WTC11 (cell line): Measurements from ENCODE around the gene LPP. TPM values are rescaled to one million over a fixed set of nuclear protein-coding genes. Genes with fewer than 3 reads are reported as not detected.

Experiments used
- ATAC-seq: fragments of 200-7000 bp; cut with Tn5 transposase; 2 replicates; pipeline ENCODE4 v1.10.0; 2021; ENCODE audit warnings: mild to moderate bottlenecking, moderate library complexity
- CTCF ChIA-PET: fragments of 300-600 bp; sonication (Branson Sonifier 250); formaldehyde crosslinking; loops from one replicate; lab custom pipeline; 2021; ENCODE audit warnings: antibody characterized with exemption; lab: Charles Lee
- POLR2A ChIA-PET: fragments of 350-600 bp; sonication (Branson Sonifier 250); formaldehyde crosslinking; loops from one replicate; lab custom pipeline; 2021; ENCODE audit warnings: antibody characterized with exemption; lab: Charles Lee
- DNase-seq: peaks from one replicate; pipeline ENCODE4 v3.0.0; 2021; ENCODE audit warnings: low spot score
- H3K27ac Mint-ChIP-seq: 2 replicates; pipeline ENCODE4 v1.8.0; 2021; ENCODE audit warnings: mixed read lengths
- H3K27me3 Mint-ChIP-seq: 2 replicates; pipeline ENCODE4 v1.8.0; 2021; ENCODE audit warnings: low read depth, mild to moderate bottlenecking, moderate library complexity, mixed read lengths
- H3K36me3 Mint-ChIP-seq: 2 replicates; pipeline ENCODE4 v1.8.0; 2021; ENCODE audit warnings: mixed read lengths
- H3K4me1 Mint-ChIP-seq: 2 replicates; pipeline ENCODE4 v1.8.0; 2022; ENCODE audit warnings: mixed read lengths
- H3K4me3 Mint-ChIP-seq: 2 replicates; pipeline ENCODE4 v1.8.0; 2021; ENCODE audit warnings: mild to moderate bottlenecking, moderate library complexity, mixed read lengths
- H3K9me3 Mint-ChIP-seq: 2 replicates; pipeline ENCODE4 v1.8.0; 2021; ENCODE audit warnings: mixed read lengths
- AR ChIP-seq: fragments of 250-450 bp; sonication (Bioruptor Pico); IDR thresholded peaks from 2 replicates; pipeline ENCODE4 v1.9.0; 2021; ENCODE audit warnings: mild to moderate bottlenecking
- ARID4B ChIP-seq: sonication (generic); formaldehyde crosslinking; IDR thresholded peaks from 2 replicates; pipeline ENCODE4 v1.8.0; 2023; ENCODE audit warnings: missing genetic modification reagents, mild to moderate bottlenecking, borderline replicate concordance
- E2F4 ChIP-seq: sonication (generic); formaldehyde crosslinking; IDR thresholded peaks from 2 replicates; pipeline ENCODE4 v1.8.1; 2022; ENCODE audit warnings: low read depth, mild to moderate bottlenecking, moderate library complexity, missing genetic modification reagents, borderline replicate concordance
- EMX1 ChIP-seq: fragments of 250-450 bp; sonication (Bioruptor Pico); IDR thresholded peaks from 2 replicates; pipeline ENCODE4 v1.8.0; 2021; ENCODE audit warnings: mild to moderate bottlenecking
- ETV6 ChIP-seq: sonication (generic); formaldehyde crosslinking; IDR thresholded peaks from 2 replicates; pipeline ENCODE4 v1.8.1; 2022; ENCODE audit warnings: mild to moderate bottlenecking, missing genetic modification reagents
- FOXJ3 ChIP-seq: sonication (generic); formaldehyde crosslinking; IDR thresholded peaks from 2 replicates; pipeline ENCODE4 v1.9.0; 2021; ENCODE audit warnings: missing genetic modification reagents, mild to moderate bottlenecking, borderline replicate concordance
- IRF1 ChIP-seq: sonication (generic); formaldehyde crosslinking; IDR thresholded peaks from 2 replicates; pipeline ENCODE4 v1.8.0; 2023; ENCODE audit warnings: missing genetic modification reagents
- IRF2 ChIP-seq: sonication (generic); formaldehyde crosslinking; IDR thresholded peaks from 2 replicates; pipeline ENCODE4 v1.8.0; 2022; ENCODE audit warnings: low read depth, missing genetic modification reagents, borderline replicate concordance
- KAT7 ChIP-seq: sonication (generic); formaldehyde crosslinking; IDR thresholded peaks from 2 replicates; pipeline ENCODE4 v1.8.1; 2023; ENCODE audit warnings: missing genetic modification reagents, mild to moderate bottlenecking, borderline replicate concordance
- NFYB ChIP-seq: sonication (generic); formaldehyde crosslinking; conservative IDR thresholded peaks from 2 replicates; pipeline ENCODE4 v1.8.0; 2022; ENCODE audit warnings: low read depth, missing genetic modification reagents
- NR3C1 ChIP-seq: sonication (generic); formaldehyde crosslinking; conservative IDR thresholded peaks from 2 replicates; pipeline ENCODE4 v1.8.1; 2023; ENCODE audit warnings: low read depth, mild to moderate bottlenecking, missing genetic modification reagents
- OVOL2 ChIP-seq: fragments of 250-450 bp; sonication (Bioruptor Pico); IDR thresholded peaks from 2 replicates; pipeline ENCODE4 v1.9.0; 2021; ENCODE audit warnings: mild to moderate bottlenecking, borderline replicate concordance
- SMAD4 ChIP-seq: sonication (generic); formaldehyde crosslinking; IDR thresholded peaks from 2 replicates; pipeline ENCODE4 v1.8.0; 2022; ENCODE audit warnings: mild to moderate bottlenecking, missing genetic modification reagents
- SOX15 ChIP-seq: fragments of 250-450 bp; sonication (Bioruptor Pico); IDR thresholded peaks from 2 replicates; pipeline ENCODE4 v1.9.0; 2021; ENCODE audit warnings: mild to moderate bottlenecking
- TEAD1 ChIP-seq: sonication (generic); formaldehyde crosslinking; IDR thresholded peaks from 2 replicates; pipeline ENCODE4 v1.8.0; 2022; ENCODE audit warnings: mild to moderate bottlenecking, missing genetic modification reagents
- USF1 ChIP-seq: sonication (generic); formaldehyde crosslinking; IDR thresholded peaks from 2 replicates; pipeline ENCODE4 v1.8.0; 2022; ENCODE audit warnings: mild to moderate bottlenecking, missing genetic modification reagents
- ZBTB21 ChIP-seq: sonication (generic); formaldehyde crosslinking; IDR thresholded peaks from 2 replicates; pipeline ENCODE4 v1.8.1; 2023; ENCODE audit warnings: mild to moderate bottlenecking, missing genetic modification reagents, borderline replicate concordance
- ZNF263 ChIP-seq: sonication (generic); formaldehyde crosslinking; IDR thresholded peaks from 2 replicates; pipeline ENCODE4 v1.8.1; 2022; ENCODE audit warnings: low read depth, mild to moderate bottlenecking, moderate library complexity, missing genetic modification reagents
- total RNA-seq: library from RNA; stranded (reverse); gene quantifications from 3 replicates; pipeline ENCODE4 v1.2.3, GENCODE V29; 2021
- TF ChIP-seq, protein P1 (sequence below): sonication (generic); formaldehyde crosslinking; IDR thresholded peaks from 2 replicates; pipeline ENCODE4 v1.8.1; 2023; ENCODE audit warnings: mild to moderate bottlenecking, missing genetic modification reagents, moderate library complexity
- TF ChIP-seq, protein P2 (sequence below): sonication (generic); formaldehyde crosslinking; IDR thresholded peaks from 2 replicates; pipeline ENCODE4 v1.8.0; 2022; ENCODE audit warnings: mild to moderate bottlenecking, missing genetic modification reagents
- TF ChIP-seq, protein P3 (sequence below): sonication (generic); formaldehyde crosslinking; conservative IDR thresholded peaks from 2 replicates; pipeline ENCODE4 v1.8.1; 2022; ENCODE audit warnings: mild to moderate bottlenecking, missing genetic modification reagents

LPP gene
- total RNA-seq, 1 experiment from 2014 or later, result 49.6 TPM

GRCh38 chr3:188860147-188860546 is 706.2 kb downstream of the LPP start:
- no peak for ATAC-seq
- TF ChIP-seq, protein P1, sequence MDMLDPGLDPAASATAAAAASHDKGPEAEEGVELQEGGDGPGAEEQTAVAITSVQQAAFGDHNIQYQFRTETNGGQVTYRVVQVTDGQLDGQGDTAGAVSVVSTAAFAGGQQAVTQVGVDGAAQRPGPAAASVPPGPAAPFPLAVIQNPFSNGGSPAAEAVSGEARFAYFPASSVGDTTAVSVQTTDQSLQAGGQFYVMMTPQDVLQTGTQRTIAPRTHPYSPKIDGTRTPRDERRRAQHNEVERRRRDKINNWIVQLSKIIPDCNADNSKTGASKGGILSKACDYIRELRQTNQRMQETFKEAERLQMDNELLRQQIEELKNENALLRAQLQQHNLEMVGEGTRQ (CRISPR knock-in tag), result no peak
- TF ChIP-seq ARID4B (CRISPR knock-in tag) (no peak), FOXJ3 (CRISPR knock-in tag) (no peak), IRF2 (no peak), SMAD4 (no peak)
- no peak for DNase-seq
- ChIA-PET POLR2A (no interaction called here), CTCF (no interaction called here)
- no peaks in the 10 kb centered on the region for H3K27me3 Mint-ChIP-seq
- no peaks in the 10 kb centered on the region for H3K36me3 Mint-ChIP-seq
- H3K9me3 Mint-ChIP-seq, result no peaks in the 10 kb centered on the region
- H3K27ac Mint-ChIP-seq, result no peak overlapping the region
- no peaks in the 10 kb centered on the region for H3K4me1 Mint-ChIP-seq
- H3K4me3 Mint-ChIP-seq, result no peak overlapping the region

GRCh38 chr3:188861842-188862744 is 708.1 kb downstream of the LPP start:
- no peak overlapping the region for H3K4me3 Mint-ChIP-seq
- ATAC-seq, result no peak
- H3K27ac Mint-ChIP-seq, result no peak overlapping the region
- POLR2A ChIA-PET, result no interaction called here
- CTCF ChIA-PET, result no interaction called here
- no peak for TF ChIP-seq USF1 (CRISPR knock-in tag)
- no peak for TF ChIP-seq SOX15
- no peak for TF ChIP-seq IRF1
- TF ChIP-seq, protein P2, sequence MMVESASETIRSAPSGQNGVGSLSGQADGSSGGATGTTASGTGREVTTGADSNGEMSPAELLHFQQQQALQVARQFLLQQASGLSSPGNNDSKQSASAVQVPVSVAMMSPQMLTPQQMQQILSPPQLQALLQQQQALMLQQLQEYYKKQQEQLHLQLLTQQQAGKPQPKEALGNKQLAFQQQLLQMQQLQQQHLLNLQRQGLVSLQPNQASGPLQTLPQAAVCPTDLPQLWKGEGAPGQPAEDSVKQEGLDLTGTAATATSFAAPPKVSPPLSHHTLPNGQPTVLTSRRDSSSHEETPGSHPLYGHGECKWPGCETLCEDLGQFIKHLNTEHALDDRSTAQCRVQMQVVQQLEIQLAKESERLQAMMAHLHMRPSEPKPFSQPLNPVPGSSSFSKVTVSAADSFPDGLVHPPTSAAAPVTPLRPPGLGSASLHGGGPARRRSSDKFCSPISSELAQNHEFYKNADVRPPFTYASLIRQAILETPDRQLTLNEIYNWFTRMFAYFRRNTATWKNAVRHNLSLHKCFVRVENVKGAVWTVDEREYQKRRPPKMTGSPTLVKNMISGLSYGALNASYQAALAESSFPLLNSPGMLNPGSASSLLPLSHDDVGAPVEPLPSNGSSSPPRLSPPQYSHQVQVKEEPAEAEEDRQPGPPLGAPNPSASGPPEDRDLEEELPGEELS (CRISPR knock-in tag), result no peak
- no peak for TF ChIP-seq KAT7 (CRISPR knock-in tag)
- no peak for TF ChIP-seq OVOL2 (CRISPR knock-in tag)
- TF ChIP-seq NR3C1 (CRISPR knock-in tag), result no peak
- TF ChIP-seq E2F4 (CRISPR knock-in tag), result no peak
- no peak for TF ChIP-seq EMX1 (CRISPR knock-in tag)
- TF ChIP-seq ZNF263 (CRISPR knock-in tag), result no peak
- TF ChIP-seq AR, result no peak
- no peak for TF ChIP-seq TEAD1 (CRISPR knock-in tag)
- no peak for TF ChIP-seq ETV6
- TF ChIP-seq ZBTB21, result no peak
- no peak for TF ChIP-seq NFYB
- TF ChIP-seq, protein P3, sequence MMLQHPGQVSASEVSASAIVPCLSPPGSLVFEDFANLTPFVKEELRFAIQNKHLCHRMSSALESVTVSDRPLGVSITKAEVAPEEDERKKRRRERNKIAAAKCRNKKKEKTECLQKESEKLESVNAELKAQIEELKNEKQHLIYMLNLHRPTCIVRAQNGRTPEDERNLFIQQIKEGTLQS, result no peak
- no peaks in the 10 kb centered on the region for H3K4me1 Mint-ChIP-seq
- no peak for DNase-seq
- H3K36me3 Mint-ChIP-seq, result no peaks in the 10 kb centered on the region
- no peaks in the 10 kb centered on the region for H3K9me3 Mint-ChIP-seq
- H3K27me3 Mint-ChIP-seq, result no peaks in the 10 kb centered on the region
